ENCODE data around the gene ARL14.

Gene ARL14

DNA sequence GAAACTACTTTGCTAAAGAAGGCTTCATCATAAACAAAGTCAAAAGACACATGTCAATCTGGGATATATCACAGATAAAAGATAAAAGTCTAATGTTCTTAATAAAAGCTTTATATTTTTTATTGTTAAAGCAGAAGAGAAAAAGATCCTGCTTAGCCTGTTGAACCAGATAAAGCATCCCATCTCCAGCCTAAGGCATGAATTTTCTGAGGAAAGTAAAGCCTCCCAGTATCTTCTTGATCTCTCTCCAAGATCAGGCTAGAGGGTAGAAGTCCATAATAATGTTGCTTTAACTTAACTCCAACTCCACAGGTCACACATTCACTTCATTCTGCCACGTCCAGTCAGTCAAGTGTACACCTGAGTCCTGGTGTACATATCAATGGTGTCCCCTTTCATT, 14.2 kb downstream of the ARL14 start:
- FAIRE-seq (peak; percentile 9), DNase-seq (ENCODE audit: insufficient read length, low spot score) (no peak)
- TF ChIP-seq POLR2A (IDR thresholded peaks at IDR 0.05; ENCODE audit: low read depth, low read length) (no peak), SPI1 (IDR thresholded peaks at IDR 0.05; ENCODE audit: low read depth, low read length) (no peak), PAX5 (IDR thresholded peaks at IDR 0.05; ENCODE audit: insufficient read depth, low read length, severe bottlenecking) (no peak), TAF1 (IDR thresholded peaks at IDR 0.05; ENCODE audit: low read depth, low read length) (no peak), POLR2AphosphoS5 (IDR thresholded peaks at IDR 0.05; ENCODE audit: low read depth, low read length) (no peak), POU2F2 (IDR thresholded peaks at IDR 0.05; ENCODE audit: low read depth, low read length) (no peak)

GRCh38 chr3:160691962-160692361, 15.0 kb downstream of the ARL14 start:
- FAIRE-seq (no peak), DNase-seq (ENCODE audit: insufficient read length, low spot score) (no peak)

GRCh38 chr3:160693191-160693590, 16.2 kb downstream of the ARL14 start:
- TF ChIP-seq TAF1 (IDR thresholded peaks at IDR 0.05; ENCODE audit: low read depth, low read length) (no peak), SPI1 (IDR thresholded peaks at IDR 0.05; ENCODE audit: low read depth, low read length) (no peak), POLR2AphosphoS5 (IDR thresholded peaks at IDR 0.05; ENCODE audit: low read depth, low read length) (no peak), PAX5 (IDR thresholded peaks at IDR 0.05; ENCODE audit: insufficient read depth, low read length, severe bottlenecking) (no peak), POU2F2 (IDR thresholded peaks at IDR 0.05; ENCODE audit: low read depth, low read length) (no peak), POLR2A (IDR thresholded peaks at IDR 0.05; ENCODE audit: low read depth, low read length) (no peak)
- FAIRE-seq, result no peak
- DNase-seq (ENCODE audit: insufficient read length, low spot score), result no peak

More at GRCh38 chr3:160691962-160692361, 15.0 kb downstream of the ARL14 start:
- no peak for TF ChIP-seq POU2F2 (IDR thresholded peaks at IDR 0.05; ENCODE audit: low read depth, low read length)
- no peak for TF ChIP-seq POLR2A (IDR thresholded peaks at IDR 0.05; ENCODE audit: low read depth, low read length)
- TF ChIP-seq POLR2AphosphoS5 (IDR thresholded peaks at IDR 0.05; ENCODE audit: low read depth, low read length), result no peak
- TF ChIP-seq PAX5 (IDR thresholded peaks at IDR 0.05; ENCODE audit: insufficient read depth, low read length, severe bottlenecking), result no peak
- no peak for TF ChIP-seq SPI1 (IDR thresholded peaks at IDR 0.05; ENCODE audit: low read depth, low read length)
- TF ChIP-seq TAF1 (IDR thresholded peaks at IDR 0.05; ENCODE audit: low read depth, low read length), result no peak

DNA sequence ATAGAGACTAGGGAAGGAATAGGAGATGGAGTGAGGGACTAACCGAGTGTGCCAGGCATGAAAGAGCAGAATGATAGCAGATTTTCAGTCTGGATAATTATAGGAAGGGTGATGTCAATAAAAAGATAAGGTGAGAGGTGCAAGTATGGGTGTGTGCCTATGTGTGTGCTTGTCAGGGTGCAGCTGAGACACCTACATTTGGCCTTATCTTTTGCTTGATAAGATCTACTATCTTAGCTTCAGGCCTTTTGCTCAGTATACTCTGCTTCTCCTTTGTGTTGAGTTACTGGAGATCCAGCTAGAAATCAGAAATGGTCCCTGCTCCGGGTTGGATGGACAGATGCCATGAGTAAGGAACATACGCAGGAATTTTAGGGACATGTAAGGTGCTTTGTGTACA, 17.4 kb downstream of the ARL14 start:
- FAIRE-seq (no peak), DNase-seq (ENCODE audit: insufficient read length, low spot score) (no peak)
- TF ChIP-seq POU2F2 (IDR thresholded peaks at IDR 0.05; ENCODE audit: low read depth, low read length), result no peak
- no peak for TF ChIP-seq POLR2AphosphoS5 (IDR thresholded peaks at IDR 0.05; ENCODE audit: low read depth, low read length)
- TF ChIP-seq POLR2A (IDR thresholded peaks at IDR 0.05; ENCODE audit: low read depth, low read length), result no peak
- TF ChIP-seq SPI1 (IDR thresholded peaks at IDR 0.05; ENCODE audit: low read depth, low read length), result no peak
- TF ChIP-seq PAX5 (IDR thresholded peaks at IDR 0.05; ENCODE audit: insufficient read depth, low read length, severe bottlenecking), result no peak
- no peak for TF ChIP-seq TAF1 (IDR thresholded peaks at IDR 0.05; ENCODE audit: low read depth, low read length)

DNA sequence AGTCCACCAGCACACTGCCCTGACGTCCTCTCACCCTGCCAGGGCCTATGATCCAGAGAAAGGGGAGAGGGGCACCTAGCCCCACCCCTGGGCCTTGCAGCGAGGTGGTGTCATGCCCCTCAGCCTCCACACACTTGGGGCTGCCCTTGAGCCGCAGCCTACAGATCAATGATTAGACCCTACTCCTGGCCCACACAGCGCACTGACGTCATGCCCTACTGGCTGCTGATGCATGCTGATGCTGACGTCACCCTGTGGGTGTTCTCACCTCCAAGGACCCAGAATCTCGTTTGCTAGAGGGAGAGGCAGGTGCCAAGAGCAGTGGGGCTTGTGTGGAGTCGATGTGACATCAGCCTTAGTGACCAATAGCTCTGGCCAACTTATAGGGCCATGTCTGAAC, 18.0 kb downstream of the ARL14 start:
- FAIRE-seq, result no peak
- no peak for TF ChIP-seq POLR2AphosphoS5 (IDR thresholded peaks at IDR 0.05; ENCODE audit: low read depth, low read length)
- no peak for TF ChIP-seq POLR2A (IDR thresholded peaks at IDR 0.05; ENCODE audit: low read depth, low read length)
- TF ChIP-seq POU2F2 (IDR thresholded peaks at IDR 0.05; ENCODE audit: low read depth, low read length), result no peak
- TF ChIP-seq TAF1 (IDR thresholded peaks at IDR 0.05; ENCODE audit: low read depth, low read length), result no peak
- TF ChIP-seq PAX5 (IDR thresholded peaks at IDR 0.05; ENCODE audit: insufficient read depth, low read length, severe bottlenecking), result no peak
- no peak for TF ChIP-seq SPI1 (IDR thresholded peaks at IDR 0.05; ENCODE audit: low read depth, low read length)

DNA sequence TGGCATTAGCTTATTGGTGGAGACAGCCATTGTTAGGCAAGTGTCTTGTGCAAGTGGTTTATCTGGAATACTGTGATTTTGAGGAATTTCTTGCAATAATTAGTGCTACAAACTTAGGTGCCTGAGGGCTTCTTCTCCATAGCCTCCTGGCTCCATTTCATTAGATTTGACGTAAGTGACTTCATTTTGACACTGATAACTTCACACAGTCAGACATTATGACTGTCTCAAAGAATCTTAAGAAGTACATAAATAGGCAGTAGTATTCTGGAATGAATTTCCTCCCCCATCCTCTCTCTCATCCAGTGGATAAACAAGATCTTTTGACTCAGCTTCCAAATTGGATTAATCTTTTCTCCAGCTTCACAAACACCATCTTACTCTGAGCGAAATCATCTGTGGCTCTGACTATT, 19.0 kb downstream of the ARL14 start:
- DNase-seq (ENCODE audit: insufficient read length, low spot score) (no peak), FAIRE-seq (no peak)
- TF ChIP-seq POLR2A (IDR thresholded peaks at IDR 0.05; ENCODE audit: low read depth, low read length), result no peak

More for the DNA sequence above, 18.0 kb downstream of the ARL14 start:
- DNase-seq (ENCODE audit: insufficient read length, low spot score), result no peak

DNA sequence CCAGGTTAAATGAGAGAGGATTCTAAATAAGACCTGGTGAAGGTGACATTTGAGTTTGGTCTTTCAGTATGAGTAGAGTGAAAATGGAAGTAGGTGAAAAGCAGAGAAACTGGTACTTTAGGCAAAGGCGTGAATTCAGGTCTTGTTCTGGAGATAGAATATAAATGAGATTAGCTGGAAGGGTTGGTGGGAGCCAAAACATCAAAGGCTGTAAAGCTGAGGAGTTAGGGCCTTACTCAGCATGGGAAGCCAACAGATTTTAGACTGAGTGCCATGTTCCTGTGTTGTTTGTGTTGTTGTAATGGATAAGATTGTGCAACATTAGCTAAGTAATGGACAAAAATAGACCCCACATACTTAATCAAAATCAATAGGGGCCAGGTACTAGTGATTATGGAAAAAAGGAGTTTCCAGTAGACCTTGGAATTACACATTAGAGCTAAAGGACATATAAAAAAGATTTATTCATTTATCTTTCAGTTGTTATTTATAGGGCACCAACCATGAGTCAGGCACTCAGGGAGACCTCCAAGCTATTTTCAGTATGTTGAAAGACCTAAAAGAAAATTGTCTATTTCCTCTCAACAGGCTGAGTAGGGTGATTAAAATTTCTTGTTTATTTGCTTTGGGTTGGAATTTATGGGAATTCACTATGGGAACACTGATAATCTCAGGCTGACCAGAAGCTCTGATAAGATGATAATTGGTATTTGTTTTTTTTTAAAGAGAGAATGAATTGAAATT, 20.8 kb downstream of the ARL14 start:
- no peak for DNase-seq (ENCODE audit: insufficient read length, low spot score)
- FAIRE-seq, result no peak
- TF ChIP-seq SPI1 (IDR thresholded peaks at IDR 0.05; ENCODE audit: low read depth, low read length) (no peak), POLR2AphosphoS5 (IDR thresholded peaks at IDR 0.05; ENCODE audit: low read depth, low read length) (no peak), PAX5 (IDR thresholded peaks at IDR 0.05; ENCODE audit: insufficient read depth, low read length, severe bottlenecking) (no peak), POU2F2 (IDR thresholded peaks at IDR 0.05; ENCODE audit: low read depth, low read length) (no peak), TAF1 (IDR thresholded peaks at IDR 0.05; ENCODE audit: low read depth, low read length) (no peak)

DNA sequence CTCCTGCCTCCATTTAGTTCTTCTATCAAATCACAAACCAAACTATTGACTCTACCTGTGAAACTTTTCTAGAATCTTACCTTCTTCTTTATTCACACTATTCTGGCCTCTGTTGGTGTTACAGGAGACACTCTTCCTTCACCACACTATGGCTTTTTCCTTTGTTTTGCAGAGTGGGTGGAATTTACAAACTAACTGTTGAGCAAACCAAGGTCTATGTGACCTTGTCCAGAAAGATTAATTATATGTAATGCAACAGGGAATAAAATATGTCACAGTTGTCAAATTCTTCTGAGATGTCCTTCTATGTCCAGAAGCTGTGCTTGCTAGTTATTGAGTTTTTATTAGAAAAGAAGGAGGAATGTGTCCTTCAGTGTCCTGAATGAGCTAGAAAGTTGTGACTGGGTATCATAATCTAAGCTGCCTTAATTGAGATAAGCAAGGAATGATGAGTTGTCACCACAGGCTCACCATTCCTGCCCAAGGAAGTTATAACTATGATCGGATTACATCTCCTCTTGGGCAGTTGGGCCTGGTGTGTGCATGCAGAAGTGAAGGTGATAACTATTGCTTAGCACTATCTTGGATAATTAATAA, 21.7 kb downstream of the ARL14 start:
- no peak for DNase-seq (ENCODE audit: insufficient read length, low spot score)
- TF ChIP-seq POLR2AphosphoS5 (IDR thresholded peaks at IDR 0.05; ENCODE audit: low read depth, low read length), result no peak
- FAIRE-seq, result no peak

DNA sequence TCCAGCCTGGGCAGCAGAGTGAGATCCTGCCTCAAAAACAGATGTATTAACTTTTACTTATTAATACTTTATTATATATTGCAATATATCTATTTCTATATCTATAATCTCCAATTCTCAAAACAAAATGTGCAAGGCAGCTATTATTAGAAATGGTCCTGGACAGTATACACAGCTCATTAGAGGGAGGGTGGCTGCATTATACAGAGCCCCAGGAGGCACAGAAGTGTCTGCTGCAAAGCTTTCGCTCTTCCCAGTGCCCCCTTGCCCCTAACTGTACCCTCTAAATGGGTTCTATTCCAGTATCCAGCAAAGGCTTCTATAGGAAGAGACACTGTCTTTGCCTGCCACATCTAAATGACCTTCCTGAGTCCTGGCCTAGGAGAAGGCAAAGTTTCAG, 24.5 kb downstream of the ARL14 start:
- FAIRE-seq, result no peak
- TF ChIP-seq POU2F2 (IDR thresholded peaks at IDR 0.05; ENCODE audit: low read depth, low read length), result no peak
- no peak for TF ChIP-seq TAF1 (IDR thresholded peaks at IDR 0.05; ENCODE audit: low read depth, low read length)
- TF ChIP-seq SPI1 (IDR thresholded peaks at IDR 0.05; ENCODE audit: low read depth, low read length), result no peak
- TF ChIP-seq POLR2A (IDR thresholded peaks at IDR 0.05; ENCODE audit: low read depth, low read length), result no peak

DNA sequence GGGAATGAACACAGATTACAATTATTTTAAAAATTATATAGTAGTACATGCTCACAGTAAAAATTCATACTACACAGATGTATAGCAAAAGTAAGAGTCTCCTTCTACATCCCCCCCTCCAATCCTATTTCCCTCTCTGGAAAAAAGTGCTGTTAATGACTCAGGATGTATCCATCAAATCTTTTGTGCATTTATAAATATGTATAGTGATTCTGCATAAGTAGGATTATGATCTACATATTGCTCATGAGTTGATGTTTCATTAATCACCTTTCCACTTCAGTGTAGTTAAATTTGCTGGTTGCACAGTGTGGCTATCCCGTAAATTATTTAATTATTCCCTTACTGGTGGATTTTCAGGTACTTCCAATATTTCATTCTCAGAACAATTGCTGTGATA, 25.3 kb downstream of the ARL14 start:
- FAIRE-seq (no peak), DNase-seq (ENCODE audit: insufficient read length, low spot score) (no peak)
- TF ChIP-seq PAX5 (IDR thresholded peaks at IDR 0.05; ENCODE audit: insufficient read depth, low read length, severe bottlenecking) (no peak), TAF1 (IDR thresholded peaks at IDR 0.05; ENCODE audit: low read depth, low read length) (no peak), POU2F2 (IDR thresholded peaks at IDR 0.05; ENCODE audit: low read depth, low read length) (no peak), SPI1 (IDR thresholded peaks at IDR 0.05; ENCODE audit: low read depth, low read length) (no peak), POLR2A (IDR thresholded peaks at IDR 0.05; ENCODE audit: low read depth, low read length) (no peak), POLR2AphosphoS5 (IDR thresholded peaks at IDR 0.05; ENCODE audit: low read depth, low read length) (no peak)

More for the DNA sequence above, 24.5 kb downstream of the ARL14 start:
- no peak for DNase-seq (ENCODE audit: insufficient read length, low spot score)
